ENCODE results near the gene GALK1. TPM values are rescaled to one million over a fixed set of nuclear protein-coding genes. Genes with fewer than 3 reads are reported as not detected.

GALK1 gene
- total and polyA plus RNA-seq, 3 experiments from 2014 or later = 19.7 to 39.7 (median 33.2) TPM

GRCh38 chr17:75754378-75755204 is 10.4 kb downstream of the GALK1 start:
- Mint-ChIP-seq H3K27ac (peak overlapping the region in 6 of 8 donors; percentile 32 to 97 (median 72)), H3K4me1 (peaks cover 10 to 18% (median 12%) of the 10 kb centered on the region in 3 donors), H3K9me3 (no peaks in the 10 kb centered on the region), H3K27me3 (no peaks in the 10 kb centered on the region), H3K4me3 (peak overlapping the region; percentile 13 to 90 (median 67)), H3K36me3 (peaks cover 0 to 6% (median 2%) of the 10 kb centered on the region in 3 donors)
- ChIA-PET POLR2A (interaction anchor here (1.3 to 2.3 kb wide), 7 partner anchors 10 to 101 kb away, joined by 3 to 19 read pairs (median 11); partner anchors contain the start of genes GALK1, UNC13D, UNK and WBP2), CTCF (interaction anchor here (0.6 to 4.9 kb wide), 23 partner anchors 9 to 416 kb away, joined by 3 to 63 read pairs (median 5); partner anchors contain the start of genes GALK1, SMIM5, UNC13D and UNK)
- Histone ChIP-seq H3K27me3 (ENCODE audit: insufficient read depth, low read length, poor library complexity, severe bottlenecking) (no peaks in the 10 kb centered on the region), H3K27ac (ENCODE audit: low read depth, low read length) (no peak overlapping the region), H3K4me1 (ENCODE audit: insufficient read depth, low read length) (peaks cover 15% of the 10 kb centered on the region), H3K36me3 (ENCODE audit: insufficient read depth, low read length) (no peaks in the 10 kb centered on the region), H3K9me3 (ENCODE audit: low read length) (no peaks in the 10 kb centered on the region), H3K4me3 (ENCODE audit: low read length) (no peak overlapping the region)
- DNase-seq = no peak

GRCh38 chr17:75753514-75754377 is 11.2 kb downstream of the GALK1 start:
- no peaks in the 10 kb centered on the region for H3K36me3 ChIP-seq (ENCODE audit: insufficient read depth, low read length)
- peak overlapping the region in 3 of 8 donors; percentile 10 to 74 (median 66) for H3K27ac Mint-ChIP-seq
- peak overlapping the region in 6 of 7 donors; percentile 61 to 85 (median 72) for H3K4me3 Mint-ChIP-seq
- H3K27ac ChIP-seq (ENCODE audit: low read depth, low read length) = no peak overlapping the region
- H3K27me3 ChIP-seq (ENCODE audit: insufficient read depth, low read length, poor library complexity, severe bottlenecking) = no peaks in the 10 kb centered on the region
- DNase-seq = peak; percentile 68 to 80 (median 71)
- H3K36me3 Mint-ChIP-seq = peaks cover 0 to 3% (median 0%) of the 10 kb centered on the region in 3 donors
- peak overlapping the region; percentile 63 for H3K4me3 ChIP-seq (ENCODE audit: low read length)
- H3K27me3 Mint-ChIP-seq = no peaks in the 10 kb centered on the region
- no peaks in the 10 kb centered on the region for H3K9me3 Mint-ChIP-seq
- CTCF ChIA-PET = interaction anchor here (0.5 to 4.9 kb wide), 64 partner anchors 9 to 1351 kb away, joined by 3 to 63 read pairs (median 4); partner anchors contain the start of genes GALK1, RECQL5, SAP30BP and SMIM5
- H3K4me1 ChIP-seq (ENCODE audit: insufficient read depth, low read length) = peaks cover 17% of the 10 kb centered on the region
- no peaks in the 10 kb centered on the region for H3K9me3 ChIP-seq (ENCODE audit: low read length)
- peaks cover 11 to 18% (median 12%) of the 10 kb centered on the region in 3 donors for H3K4me1 Mint-ChIP-seq
- POLR2A ChIA-PET = interaction anchor here (0.6 to 2.3 kb wide), 18 partner anchors 9 to 292 kb away, joined by 3 to 19 read pairs (median 3); partner anchors contain the start of genes GALK1, TRIM47, UNC13D and UNK

GRCh38 chr17:75752802-75753513 is 12.0 kb downstream of the GALK1 start:
- Histone ChIP-seq H3K27me3 (ENCODE audit: insufficient read depth, low read length, poor library complexity, severe bottlenecking) (no peaks in the 10 kb centered on the region), H3K9me3 (ENCODE audit: low read length) (no peaks in the 10 kb centered on the region), H3K4me1 (ENCODE audit: insufficient read depth, low read length) (peaks cover 17% of the 10 kb centered on the region), H3K27ac (ENCODE audit: low read depth, low read length) (no peak overlapping the region), H3K36me3 (ENCODE audit: insufficient read depth, low read length) (no peaks in the 10 kb centered on the region), H3K4me3 (ENCODE audit: low read length) (peak overlapping the region; percentile 63)
- H3K27ac Mint-ChIP-seq = peak overlapping the region in 4 of 8 donors; percentile 10 to 74 (median 58)
- peaks cover 0 to 3% (median 0%) of the 10 kb centered on the region in 3 donors for H3K36me3 Mint-ChIP-seq
- DNase-seq = no peak
- CTCF ChIA-PET = interaction anchor here (0.6 to 4.9 kb wide), 59 partner anchors 8 to 327 kb away, joined by 3 to 63 read pairs (median 5); partner anchors contain the start of genes GALK1, RECQL5, SAP30BP and SMIM5
- H3K4me3 Mint-ChIP-seq = peak overlapping the region in 6 of 7 donors; percentile 61 to 85 (median 72)
- POLR2A ChIA-PET = interaction anchor here (0.6 to 2.3 kb wide), 17 partner anchors 10 to 293 kb away, joined by 3 to 19 read pairs (median 3); partner anchors contain the start of genes GALK1, TRIM47, UNC13D and UNK
- peaks cover 0 to 1% of the 10 kb centered on the region in 2 donors for H3K27me3 Mint-ChIP-seq
- peaks cover 11 to 19% (median 12%) of the 10 kb centered on the region in 3 donors for H3K4me1 Mint-ChIP-seq
- no peaks in the 10 kb centered on the region for H3K9me3 Mint-ChIP-seq

- no peaks in the 10 kb centered on the region for H3K9me3 ChIP-seq (ENCODE audit: low read length)
- peaks cover 15 to 24% (median 16%) of the 10 kb centered on the region in 3 donors for H3K4me1 Mint-ChIP-seq
- CTCF ChIA-PET = interaction anchor here (1.3 to 4.9 kb wide), 14 partner anchors 12 to 327 kb away, joined by 3 to 63 read pairs (median 10); partner anchors contain the start of genes GALK1, SMIM5, UNC13D and UNK
- no peaks in the 10 kb centered on the region for H3K9me3 Mint-ChIP-seq
- H3K4me3 ChIP-seq (ENCODE audit: low read length) = no peak overlapping the region
- peaks cover 0 to 4% of the 10 kb centered on the region in 2 donors for H3K27me3 Mint-ChIP-seq
- H3K4me3 Mint-ChIP-seq = peak overlapping the region in 3 of 7 donors; percentile 19 to 59 (median 33)
- H3K4me1 ChIP-seq (ENCODE audit: insufficient read depth, low read length) = peaks cover 17% of the 10 kb centered on the region
- H3K36me3 ChIP-seq (ENCODE audit: insufficient read depth, low read length) = no peaks in the 10 kb centered on the region
- POLR2A ChIA-PET = interaction anchor here (1.2 to 2.3 kb wide), 2 partner anchors 31 to 92 kb away, joined by 3 to 8 read pairs; partner anchors contain the start of gene UNC13D
- no peaks in the 10 kb centered on the region for H3K36me3 Mint-ChIP-seq
- peak overlapping the region in 2 of 8 donors; percentile 21 to 50 for H3K27ac Mint-ChIP-seq
- no peak overlapping the region for H3K27ac ChIP-seq (ENCODE audit: low read depth, low read length)
- no peak for DNase-seq
- H3K27me3 ChIP-seq (ENCODE audit: insufficient read depth, low read length, poor library complexity, severe bottlenecking) = no peaks in the 10 kb centered on the region
These were observed 12.6 kb downstream of the GALK1 start for GRCh38 chr17:75752405-75752709.

GRCh38 chr17:75751676-75752404 is 13.2 kb downstream of the GALK1 start:
- CTCF ChIA-PET = interaction anchor here (1.2 to 8.4 kb wide), 8 partner anchors 12 to 119 kb away, joined by 3 to 181 read pairs (median 43); partner anchors contain the start of genes GALK1, SMIM5 and UNK
- no peak overlapping the region for H3K27ac Mint-ChIP-seq
- Histone ChIP-seq H3K4me3 (ENCODE audit: low read length) (no peak overlapping the region), H3K27ac (ENCODE audit: low read depth, low read length) (no peak overlapping the region), H3K27me3 (ENCODE audit: insufficient read depth, low read length, poor library complexity, severe bottlenecking) (no peaks in the 10 kb centered on the region), H3K9me3 (ENCODE audit: low read length) (no peaks in the 10 kb centered on the region), H3K4me1 (ENCODE audit: insufficient read depth, low read length) (peaks cover 17% of the 10 kb centered on the region), H3K36me3 (ENCODE audit: insufficient read depth, low read length) (no peaks in the 10 kb centered on the region)
- DNase-seq = no peak
- H3K36me3 Mint-ChIP-seq = no peaks in the 10 kb centered on the region
- peaks cover 0 to 4% of the 10 kb centered on the region in 2 donors for H3K27me3 Mint-ChIP-seq
- H3K4me3 Mint-ChIP-seq = peak overlapping the region in 1 of 7 donors; percentile 32
- H3K9me3 Mint-ChIP-seq = no peaks in the 10 kb centered on the region
- POLR2A ChIA-PET = interaction anchor here (2.3 kb wide), 1 partner anchor 92 kb away, joined by 8 read pairs; the partner anchor contains the start of gene UNC13D
- peaks cover 15 to 24% (median 16%) of the 10 kb centered on the region in 3 donors for H3K4me1 Mint-ChIP-seq

GRCh38 chr17:75750661-75751423 is 14.2 kb downstream of the GALK1 start:
- Mint-ChIP-seq H3K9me3 (no peaks in the 10 kb centered on the region), H3K4me3 (no peak overlapping the region), H3K4me1 (peaks cover 15 to 24% (median 16%) of the 10 kb centered on the region in 3 donors), H3K27me3 (peaks cover 0 to 4% of the 10 kb centered on the region in 2 donors), H3K27ac (peak overlapping the region in 2 of 8 donors; percentile 60 to 73), H3K36me3 (no peaks in the 10 kb centered on the region)
- Histone ChIP-seq H3K36me3 (ENCODE audit: insufficient read depth, low read length) (no peaks in the 10 kb centered on the region), H3K27ac (ENCODE audit: low read depth, low read length) (no peak overlapping the region), H3K9me3 (ENCODE audit: low read length) (no peaks in the 10 kb centered on the region), H3K4me1 (ENCODE audit: insufficient read depth, low read length) (peaks cover 17% of the 10 kb centered on the region), H3K4me3 (ENCODE audit: low read length) (no peak overlapping the region), H3K27me3 (ENCODE audit: insufficient read depth, low read length, poor library complexity, severe bottlenecking) (no peaks in the 10 kb centered on the region)
- ChIA-PET POLR2A (no interaction called here), CTCF (interaction anchor here (0.9 to 8.4 kb wide), 15 partner anchors 13 to 324 kb away, joined by 3 to 181 read pairs (median 5); partner anchors contain the start of genes GALK1, RECQL5, SAP30BP and SMIM5)
- DNase-seq = no peak

Measured in CD8-positive, alpha-beta memory T cell (primary cell).